Measurements from ENCODE around the gene TTLL11. TPM values are rescaled to one million over a fixed set of nuclear protein-coding genes. Genes with fewer than 3 reads are reported as not detected.

TTLL11 gene
- total RNA-seq, 1 experiment from 2014 or later, result 1.5 TPM

DNA sequence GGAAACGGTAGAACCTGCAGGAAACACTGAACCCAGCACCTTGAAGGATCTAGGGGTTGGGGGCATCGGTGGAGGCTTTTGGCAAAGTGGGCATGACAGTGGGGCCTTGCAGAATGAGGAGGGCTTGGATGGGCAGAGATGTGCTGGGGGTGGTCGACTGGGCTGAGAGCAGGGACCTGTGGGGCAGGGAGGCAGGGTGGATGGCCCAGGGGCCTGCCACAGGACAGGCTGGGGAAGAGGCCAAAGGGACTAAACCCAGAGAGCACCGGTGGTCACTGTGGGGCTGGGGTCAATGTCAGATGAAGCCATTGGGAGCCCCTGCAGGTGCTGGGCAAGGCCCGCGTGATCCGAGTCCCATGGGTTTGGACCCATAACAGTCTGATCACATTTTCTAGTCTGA is 266.4 kb downstream of the TTLL11 start:
- Histone ChIP-seq H2BK12ac (ENCODE audit: insufficient read length, low read depth, low read length) (no peak overlapping the region), H3K9me3 (ENCODE audit: control insufficient read depth, low read depth, low read length) (no peaks in the 10 kb centered on the region), H3T11ph (ENCODE audit: low read length) (no peak overlapping the region), H3K79me1 (ENCODE audit: insufficient read depth, low read depth, low read length, poor library complexity, severe bottlenecking) (no peaks in the 10 kb centered on the region), H3K23me2 (ENCODE audit: insufficient read length, low read depth, low read length, poor library complexity, severe bottlenecking) (no peaks in the 10 kb centered on the region), H3K4me2 (ENCODE audit: insufficient read depth, insufficient read length, low read length) (no peak overlapping the region), H3K27me3 (ENCODE audit: insufficient read depth, low read length) (no peaks in the 10 kb centered on the region), H4K5ac (ENCODE audit: insufficient read length, low read depth, low read length) (no peak overlapping the region), H2AK5ac (ENCODE audit: insufficient read length, low read length) (no peak overlapping the region), H2BK120ac (ENCODE audit: low read depth, low read length, poor library complexity, severe bottlenecking) (no peak overlapping the region), H3K23ac (ENCODE audit: insufficient read length, low read depth, low read length) (no peak overlapping the region), H3K14ac (ENCODE audit: insufficient read depth, low read length) (no peak overlapping the region), H2AFZ (ENCODE audit: low read length) (no peak overlapping the region), H3K9ac (ENCODE audit: extremely low read depth, insufficient read length, low read length) (no peak overlapping the region), H4K8ac (replicated peaks; ENCODE audit: insufficient read length, low read depth, low read length) (no peak overlapping the region), H3K18ac (ENCODE audit: insufficient read length, low read depth, low read length) (no peak overlapping the region), H4K91ac (ENCODE audit: insufficient read length, low read depth, low read length) (no peak overlapping the region), H3K56ac (ENCODE audit: insufficient read length, low read depth, low read length) (no peak overlapping the region), H2BK15ac (ENCODE audit: low read depth, low read length) (no peak overlapping the region), H3K79me2 (ENCODE audit: insufficient read depth, low read length) (no peaks in the 10 kb centered on the region), H4K20me1 (ENCODE audit: control insufficient read depth, insufficient read depth, insufficient read length) (no peaks in the 10 kb centered on the region), H2BK20ac (ENCODE audit: low read depth, low read length, poor library complexity, severe bottlenecking) (no peak overlapping the region), H3K4ac (ENCODE audit: low read depth, low read length) (no peak overlapping the region), H3K27ac (ENCODE audit: insufficient read length, low read depth, low read length) (no peak overlapping the region), H2BK5ac (ENCODE audit: insufficient read length, low read length) (no peak overlapping the region), H3K4me1 (ENCODE audit: insufficient read depth, low read length) (no peaks in the 10 kb centered on the region)
- no CpG with 5 or more reads among the region's 7 CpGs for WGBS (ENCODE audit: extremely low coverage, insufficient read length, low lambda C conversion rate)
- Mint-ChIP-seq H3K27ac (no peak overlapping the region), H3K4me3 (no peak overlapping the region), H3K9me3 (no peaks in the 10 kb centered on the region; a peak in 1 of 5 replicates), H3K36me3 (ENCODE audit: insufficient read depth in 1 of 3, low read depth in 3 of 3) (no peaks in the 10 kb centered on the region), H3K4me1 (peaks cover 11 to 20% of the 10 kb centered on the region in 2 experiments), H3K27me3 (ENCODE audit: low read depth) (peaks cover 5% of the 10 kb centered on the region)
- no peak for DNase-seq
- TF ChIP-seq, protein P1, sequence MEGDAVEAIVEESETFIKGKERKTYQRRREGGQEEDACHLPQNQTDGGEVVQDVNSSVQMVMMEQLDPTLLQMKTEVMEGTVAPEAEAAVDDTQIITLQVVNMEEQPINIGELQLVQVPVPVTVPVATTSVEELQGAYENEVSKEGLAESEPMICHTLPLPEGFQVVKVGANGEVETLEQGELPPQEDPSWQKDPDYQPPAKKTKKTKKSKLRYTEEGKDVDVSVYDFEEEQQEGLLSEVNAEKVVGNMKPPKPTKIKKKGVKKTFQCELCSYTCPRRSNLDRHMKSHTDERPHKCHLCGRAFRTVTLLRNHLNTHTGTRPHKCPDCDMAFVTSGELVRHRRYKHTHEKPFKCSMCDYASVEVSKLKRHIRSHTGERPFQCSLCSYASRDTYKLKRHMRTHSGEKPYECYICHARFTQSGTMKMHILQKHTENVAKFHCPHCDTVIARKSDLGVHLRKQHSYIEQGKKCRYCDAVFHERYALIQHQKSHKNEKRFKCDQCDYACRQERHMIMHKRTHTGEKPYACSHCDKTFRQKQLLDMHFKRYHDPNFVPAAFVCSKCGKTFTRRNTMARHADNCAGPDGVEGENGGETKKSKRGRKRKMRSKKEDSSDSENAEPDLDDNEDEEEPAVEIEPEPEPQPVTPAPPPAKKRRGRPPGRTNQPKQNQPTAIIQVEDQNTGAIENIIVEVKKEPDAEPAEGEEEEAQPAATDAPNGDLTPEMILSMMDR (conservative IDR thresholded peaks at IDR 0.05), result no peak

All from H9 (cell line).